Left renal cortex interstitium (tissue), 4 donors: Measurements from ENCODE around the gene DGKG. TPM values are rescaled to one million over a fixed set of nuclear protein-coding genes. Genes with fewer than 3 reads are reported as not detected.

Source experiments
- DNase-seq, 4 donors: peaks; one replicate each; pipeline ENCODE4 v3.0.0-alpha.2; 2013; ENCODE audit warnings: low read depth in 4 of 4, low spot score in 2 of 4, missing footprints in 1 of 4
- polyA plus RNA-seq, 4 donors: library from polyadenylated mRNA; unstranded; fragments of 120-200 nt; gene quantifications; one replicate each; pipeline ENCODE4 v1.2.1, GENCODE V29; 2013; ENCODE audit not compliant: insufficient read length in 4 of 4

DGKG gene
- polyA plus RNA-seq, 4 donors, result 0.51 to 0.92 (median 0.71) TPM

- DNase-seq, result no peak
Measured at GRCh38 chr3:186119499-186119898, 242.5 kb downstream of the DGKG start.

GRCh38 chr3:186118692-186119091 is 243.3 kb downstream of the DGKG start:
- no peak for DNase-seq

GRCh38 chr3:186117521-186118134 is 244.4 kb downstream of the DGKG start:
- DNase-seq, result no peak

- no peak for DNase-seq
Measured at GRCh38 chr3:186115239-186115996, 246.6 kb downstream of the DGKG start.

GRCh38 chr3:186110975-186111974 is 250.8 kb downstream of the DGKG start:
- DNase-seq, result no peak

- DNase-seq, result no peak
Measured at GRCh38 chr3:186109897-186110803, 251.9 kb downstream of the DGKG start.

GRCh38 chr3:186108941-186109865 is 252.8 kb downstream of the DGKG start, which contains the start of gene ETV5:
Gene ETV5, minus strand, starts transcription at chr3:186109089. Its CDS starts 3,221 bp downstream, at chr3:186105868.
- DNase-seq, result peak; percentile 92 to 98 (median 96)

GRCh38 chr3:186108106-186108940 is 253.7 kb downstream of the DGKG start:
- peak in 1 of 4 donors; percentile 70 for DNase-seq

GRCh38 chr3:186107215-186108105 is 254.6 kb downstream of the DGKG start:
- DNase-seq, result peak in 2 of 4 donors; percentile 65 to 70

GRCh38 chr3:186105543-186105942 is 256.5 kb downstream of the DGKG start:
- DNase-seq, result no peak

- no peak for DNase-seq
Measured at GRCh38 chr3:186102687-186103086, 259.3 kb downstream of the DGKG start.

GRCh38 chr3:186100398-186100797 is 261.6 kb downstream of the DGKG start:
- DNase-seq, result no peak

GRCh38 chr3:186099178-186099577 is 262.9 kb downstream of the DGKG start:
- DNase-seq, result no peak

GRCh38 chr3:186098740-186099139 is 263.3 kb downstream of the DGKG start:
- no peak for DNase-seq

- DNase-seq, result peak in 3 of 4 donors; percentile 76 to 88 (median 84)
Measured at GRCh38 chr3:186097663-186098451, 264.2 kb downstream of the DGKG start.

GRCh38 chr3:186097317-186097662 is 264.7 kb downstream of the DGKG start:
- DNase-seq, result no peak
